Skeletal muscle satellite cell (primary cell): Measurements from ENCODE around the gene EIF3J.

Source experiments
- H3K27me3 ChIP-seq: 2 replicates; pipeline ENCODE4 v1.7.0; 2013; ENCODE audit warnings: low read length; ENCODE audit not compliant: control insufficient read depth, insufficient read depth
- H3K36me3 ChIP-seq: 2 replicates; pipeline ENCODE4 v1.7.0; 2013; ENCODE audit warnings: mild to moderate bottlenecking, control low read depth, low read length; ENCODE audit not compliant: insufficient read depth
- H3K4me1 ChIP-seq: 2 replicates; pipeline ENCODE4 v1.7.0; 2013; ENCODE audit warnings: low read length; ENCODE audit not compliant: control insufficient read depth, insufficient read depth
- H3K4me2 ChIP-seq: 2 replicates; pipeline ENCODE4 v1.7.0; 2013; ENCODE audit warnings: mild to moderate bottlenecking, low read length
- H3K4me3 ChIP-seq: 2 replicates; pipeline ENCODE4 v1.7.0; 2013; ENCODE audit warnings: low read length
- H3K9ac ChIP-seq: 2 replicates; pipeline ENCODE4 v1.7.0; 2013; ENCODE audit warnings: mild to moderate bottlenecking, low read depth, low read length, moderate library complexity
- H3K9me3 ChIP-seq: replicated peaks from 2 replicates; pipeline ENCODE4 v1.7.0; 2013; ENCODE audit warnings: mild to moderate bottlenecking, control low read depth, low read length

EIF3J gene

DNA sequence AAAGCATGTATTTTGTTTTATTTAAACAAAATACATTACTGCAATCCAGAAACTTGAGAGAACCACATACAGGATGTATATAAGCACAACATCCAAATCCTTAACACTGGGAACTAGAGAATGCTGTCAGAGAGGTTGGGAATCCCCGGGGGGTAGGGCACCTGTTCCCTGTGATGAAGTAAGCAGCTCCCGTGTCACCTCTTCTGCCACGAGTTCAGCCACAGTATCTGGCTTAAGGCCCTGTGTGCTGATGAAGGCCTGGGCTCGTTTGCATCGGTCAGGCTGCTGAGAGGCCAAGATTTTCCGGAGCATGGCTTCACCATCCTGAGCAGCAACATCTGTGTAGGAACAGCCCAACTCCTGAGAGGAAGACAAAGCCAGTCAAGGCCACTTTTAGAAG lies 36.4 kb downstream of the EIF3J start:
- H3K36me3 ChIP-seq, result peaks cover 38% of the 10 kb centered on the region
- no peak overlapping the region for H3K9ac ChIP-seq
- no peak overlapping the region for H3K4me2 ChIP-seq
- no peaks in the 10 kb centered on the region for H3K4me1 ChIP-seq
- H3K27me3 ChIP-seq, result no peaks in the 10 kb centered on the region
- no peak overlapping the region for H3K4me3 ChIP-seq
- H3K9me3 ChIP-seq, result no peaks in the 10 kb centered on the region

DNA sequence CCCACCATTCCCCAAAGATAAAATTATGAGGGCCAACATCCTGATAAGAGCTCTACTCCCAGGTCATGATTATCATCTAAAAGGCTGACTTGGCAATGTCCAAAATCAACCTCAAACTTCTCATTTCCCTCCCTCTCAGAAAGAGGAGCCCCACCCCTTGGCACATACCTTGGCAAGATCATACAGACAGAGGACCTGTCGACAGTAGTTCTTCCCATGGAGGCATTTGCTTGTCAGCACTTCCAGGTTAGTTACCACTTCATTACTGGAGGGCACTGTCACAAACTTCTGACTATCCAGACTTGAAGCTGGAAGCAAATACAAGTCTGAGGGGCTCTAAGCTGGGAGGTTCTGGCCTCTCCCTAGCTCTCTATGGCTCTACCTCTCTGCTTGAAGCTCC lies 37.8 kb downstream of the EIF3J start:
- no peaks in the 10 kb centered on the region for H3K27me3 ChIP-seq
- peaks cover 33% of the 10 kb centered on the region for H3K36me3 ChIP-seq
- H3K4me2 ChIP-seq, result no peak overlapping the region
- H3K9ac ChIP-seq, result no peak overlapping the region
- H3K4me1 ChIP-seq, result no peaks in the 10 kb centered on the region
- H3K4me3 ChIP-seq, result no peak overlapping the region
- no peaks in the 10 kb centered on the region for H3K9me3 ChIP-seq

DNA sequence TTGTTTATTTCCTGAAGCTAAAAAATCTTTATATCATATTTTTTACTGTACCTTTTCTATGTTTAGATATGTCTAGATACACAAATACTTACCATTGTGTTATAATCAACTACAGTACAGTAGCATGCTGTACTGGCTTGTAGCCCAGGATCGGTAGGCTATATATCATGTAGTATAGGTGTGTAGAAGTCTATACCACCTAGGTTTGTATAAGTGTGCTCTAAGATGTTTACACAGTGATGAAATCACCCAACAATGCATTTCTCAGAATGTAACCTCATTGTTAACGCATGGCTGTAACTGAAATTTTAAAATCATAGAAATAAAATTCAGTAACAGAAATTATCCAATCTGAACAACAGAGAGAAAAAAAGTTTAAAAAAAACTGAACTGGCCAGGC lies 43.2 kb downstream of the EIF3J start:
- Histone ChIP-seq H3K4me2 (no peak overlapping the region), H3K4me1 (no peaks in the 10 kb centered on the region), H3K36me3 (peaks cover 32% of the 10 kb centered on the region), H3K9ac (no peak overlapping the region), H3K27me3 (no peaks in the 10 kb centered on the region), H3K9me3 (no peaks in the 10 kb centered on the region), H3K4me3 (no peak overlapping the region)

DNA sequence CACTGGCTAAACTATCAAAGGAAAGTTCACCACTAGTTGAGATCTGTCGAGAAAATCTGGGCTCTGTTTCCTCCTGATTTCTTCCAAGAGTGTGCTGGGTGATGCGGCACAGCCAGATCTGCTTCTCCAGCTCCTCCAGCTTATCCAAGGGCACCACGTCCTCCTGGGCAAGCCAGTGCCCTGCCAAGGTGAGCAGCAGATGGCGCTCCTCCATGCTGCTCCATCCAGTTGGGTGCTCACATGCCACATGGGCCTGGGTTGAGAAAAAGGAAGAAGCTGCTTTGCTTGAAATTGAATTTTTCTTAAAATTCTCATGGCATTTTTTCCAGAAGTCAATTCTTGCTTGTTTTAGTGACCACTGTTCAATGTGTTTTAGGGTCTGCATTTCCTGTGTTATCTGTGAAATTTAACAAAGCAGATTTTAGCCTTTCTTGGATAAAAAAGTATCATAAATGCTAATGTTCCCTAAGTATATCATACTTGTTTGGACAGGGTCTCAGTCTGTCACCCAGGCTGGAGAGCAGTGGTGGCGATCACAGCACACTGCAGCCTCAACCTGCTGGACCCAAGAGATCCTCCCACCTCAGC lies 47.3 kb downstream of the EIF3J start:
- H3K4me2 ChIP-seq, result no peak overlapping the region
- H3K36me3 ChIP-seq, result peaks cover 56% of the 10 kb centered on the region
- no peaks in the 10 kb centered on the region for H3K27me3 ChIP-seq
- no peak overlapping the region for H3K9ac ChIP-seq
- H3K4me3 ChIP-seq, result no peak overlapping the region
- H3K4me1 ChIP-seq, result no peaks in the 10 kb centered on the region
- no peaks in the 10 kb centered on the region for H3K9me3 ChIP-seq

DNA sequence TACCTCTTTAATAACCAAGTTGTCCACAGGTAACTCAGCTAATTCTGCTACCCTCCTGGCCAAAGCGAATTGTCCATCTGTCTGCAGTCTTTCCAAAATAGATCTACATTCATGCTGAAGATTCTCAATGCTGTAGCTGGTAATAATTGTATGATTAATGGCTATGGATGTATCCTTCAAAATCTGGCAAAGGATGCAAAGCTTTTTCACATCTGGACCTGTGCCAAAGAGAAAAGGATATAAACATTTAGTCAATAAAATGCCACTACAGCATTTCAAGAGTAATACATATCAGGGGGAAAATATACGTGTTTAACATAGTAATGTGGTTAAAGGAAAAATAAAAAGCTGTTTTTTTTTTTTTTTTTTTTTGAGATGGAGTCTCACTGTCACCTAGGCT lies 48.7 kb downstream of the EIF3J start:
- Histone ChIP-seq H3K4me3 (no peak overlapping the region), H3K4me2 (no peak overlapping the region), H3K36me3 (peaks cover 67% of the 10 kb centered on the region), H3K4me1 (no peaks in the 10 kb centered on the region), H3K27me3 (no peaks in the 10 kb centered on the region), H3K9ac (no peak overlapping the region), H3K9me3 (no peaks in the 10 kb centered on the region)

DNA sequence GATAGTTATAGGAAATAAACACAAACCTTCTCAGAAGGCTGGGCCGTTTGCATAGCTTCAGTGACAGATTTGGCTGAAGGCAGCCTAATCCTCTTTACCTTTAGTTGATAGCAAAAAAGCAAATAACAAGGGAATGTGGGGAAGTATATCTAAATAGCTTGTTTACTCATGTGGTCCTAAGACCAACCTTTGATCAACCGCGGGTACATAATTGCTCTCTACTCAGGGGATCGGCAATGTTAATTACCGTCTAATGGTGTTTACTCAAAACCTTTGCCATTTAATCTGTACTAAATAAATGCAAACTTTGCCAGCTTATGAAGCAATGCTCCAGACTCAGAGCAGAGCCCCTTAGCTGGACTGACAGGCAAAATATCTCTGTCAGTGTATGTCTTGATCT lies 51.6 kb downstream of the EIF3J start:
- Histone ChIP-seq H3K9me3 (no peaks in the 10 kb centered on the region), H3K9ac (no peak overlapping the region), H3K27me3 (no peaks in the 10 kb centered on the region), H3K4me3 (no peak overlapping the region), H3K4me1 (no peaks in the 10 kb centered on the region), H3K36me3 (peaks cover 77% of the 10 kb centered on the region), H3K4me2 (no peak overlapping the region)

DNA sequence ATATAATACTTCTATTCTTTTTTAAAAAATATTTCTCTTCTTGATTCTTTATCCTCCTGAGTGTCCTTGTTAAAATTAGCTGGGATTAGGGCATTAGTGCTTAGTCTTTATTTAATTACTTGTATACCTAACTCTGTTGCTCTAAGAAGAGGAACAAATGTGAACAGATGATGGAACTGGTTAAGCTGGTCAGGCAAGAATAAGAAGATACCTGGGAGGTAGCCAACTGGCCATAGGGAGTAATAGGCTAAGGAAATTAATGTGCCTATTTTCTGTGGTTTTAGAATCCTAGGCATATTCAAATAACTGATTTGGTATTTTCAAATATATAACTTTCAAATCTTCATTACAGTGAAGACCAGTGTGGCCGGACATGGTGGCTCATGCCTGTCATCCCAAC lies 54.4 kb downstream of the EIF3J start:
- H3K4me2 ChIP-seq, result no peak overlapping the region
- H3K36me3 ChIP-seq, result peaks cover 75% of the 10 kb centered on the region
- H3K4me1 ChIP-seq, result no peaks in the 10 kb centered on the region
- no peaks in the 10 kb centered on the region for H3K9me3 ChIP-seq
- H3K9ac ChIP-seq, result no peak overlapping the region
- H3K4me3 ChIP-seq, result no peak overlapping the region
- no peaks in the 10 kb centered on the region for H3K27me3 ChIP-seq

DNA sequence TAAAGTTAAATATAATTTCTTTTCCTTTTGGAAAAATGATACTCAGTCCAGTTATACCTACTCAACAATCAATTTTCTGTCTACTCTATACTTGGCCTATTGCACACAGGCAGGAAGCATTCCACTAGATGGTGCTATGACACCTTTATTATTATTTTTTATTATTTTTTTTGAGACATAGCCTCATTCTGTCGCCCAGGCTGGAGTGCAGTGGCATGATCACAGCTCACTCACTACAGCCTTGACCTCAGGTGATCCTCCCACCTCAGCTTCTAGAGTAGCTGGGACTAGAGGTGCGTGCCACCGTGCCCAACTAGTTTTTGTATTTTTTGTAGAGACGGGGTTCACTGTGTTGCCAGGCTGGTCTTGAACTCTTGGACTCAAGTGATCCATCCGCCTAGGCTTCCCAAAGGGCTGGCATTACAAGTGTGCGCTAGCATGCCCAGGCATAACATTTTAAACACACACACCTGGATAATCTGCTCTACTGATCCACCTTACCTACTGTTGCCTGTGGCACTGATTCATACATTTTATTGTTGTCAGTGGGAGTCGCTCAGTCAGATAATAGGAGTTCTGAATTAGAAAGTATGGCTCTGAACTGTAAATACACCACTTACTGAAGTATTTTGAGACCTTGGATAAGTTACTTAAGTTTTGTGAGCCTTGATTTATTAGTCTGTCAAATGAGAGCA lies 56.2 kb downstream of the EIF3J start:
- Histone ChIP-seq H3K4me1 (no peaks in the 10 kb centered on the region), H3K27me3 (no peaks in the 10 kb centered on the region), H3K36me3 (peaks cover 72% of the 10 kb centered on the region), H3K4me3 (no peak overlapping the region), H3K9me3 (no peaks in the 10 kb centered on the region), H3K9ac (no peak overlapping the region), H3K4me2 (no peak overlapping the region)

DNA sequence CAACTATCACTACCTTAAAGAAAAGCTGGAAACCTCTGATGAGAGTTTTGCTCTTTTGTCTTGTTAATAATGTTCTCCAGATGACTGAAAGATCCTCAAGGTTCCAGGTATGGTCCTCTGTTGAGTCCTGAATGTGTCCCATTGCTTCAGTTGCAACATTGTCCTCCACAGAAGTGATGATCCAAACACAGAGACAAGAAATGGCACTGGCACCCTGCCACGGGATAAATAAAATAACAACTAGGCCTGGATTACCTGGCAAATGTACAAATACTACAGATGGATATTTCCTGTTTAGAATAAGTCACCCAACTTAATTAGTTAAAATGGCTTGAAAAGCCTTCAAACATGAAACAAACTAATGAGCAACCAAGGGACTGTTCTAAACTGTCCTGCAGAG lies 58.3 kb downstream of the EIF3J start:
- Histone ChIP-seq H3K4me3 (no peak overlapping the region), H3K4me1 (no peaks in the 10 kb centered on the region), H3K27me3 (no peaks in the 10 kb centered on the region), H3K9ac (no peak overlapping the region), H3K36me3 (peaks cover 71% of the 10 kb centered on the region), H3K9me3 (no peaks in the 10 kb centered on the region), H3K4me2 (no peak overlapping the region)

DNA sequence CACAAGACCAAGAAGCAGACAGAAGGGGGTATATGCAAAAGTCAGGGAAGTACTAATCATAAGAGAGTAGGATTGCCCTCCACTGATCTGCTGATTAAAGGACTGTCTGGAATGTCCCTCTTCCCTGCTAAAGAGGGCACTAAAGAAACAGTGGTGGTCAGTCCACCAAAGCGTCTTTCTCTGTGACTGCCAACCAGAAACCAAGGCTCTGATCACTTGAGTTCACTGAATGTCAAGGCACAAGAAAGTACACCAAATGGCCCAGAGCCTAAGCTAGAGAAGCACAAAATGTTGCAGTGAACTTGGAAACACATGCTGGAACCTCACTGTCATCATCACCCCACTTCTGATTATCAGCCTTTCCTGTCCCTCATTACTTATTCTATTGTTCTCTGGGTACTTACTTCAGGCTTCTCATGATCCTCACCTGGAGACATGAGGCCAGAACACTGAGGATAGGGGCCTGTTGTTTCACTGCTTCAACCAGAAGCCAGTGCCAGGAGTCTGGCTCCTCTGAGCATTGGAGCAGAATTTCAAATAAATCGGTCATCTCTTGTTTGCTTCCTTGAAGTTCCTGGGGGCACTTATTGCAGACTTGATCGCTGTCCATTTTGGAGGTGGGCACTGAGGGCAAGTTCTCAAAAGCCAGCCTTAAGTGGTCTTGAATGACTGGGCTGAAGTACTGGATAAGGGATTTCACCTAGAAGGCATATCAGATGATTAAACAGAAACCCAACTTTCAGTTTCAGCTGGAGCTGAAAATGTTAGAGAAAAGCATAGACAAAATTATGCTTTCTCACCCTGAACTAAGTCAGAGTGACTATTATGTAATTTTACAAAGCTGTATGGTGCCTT lies 58.9 kb downstream of the EIF3J start:
- Histone ChIP-seq H3K36me3 (peaks cover 68% of the 10 kb centered on the region), H3K9ac (no peak overlapping the region), H3K4me1 (no peaks in the 10 kb centered on the region), H3K4me3 (no peak overlapping the region), H3K4me2 (no peak overlapping the region), H3K27me3 (no peaks in the 10 kb centered on the region), H3K9me3 (no peaks in the 10 kb centered on the region)

DNA sequence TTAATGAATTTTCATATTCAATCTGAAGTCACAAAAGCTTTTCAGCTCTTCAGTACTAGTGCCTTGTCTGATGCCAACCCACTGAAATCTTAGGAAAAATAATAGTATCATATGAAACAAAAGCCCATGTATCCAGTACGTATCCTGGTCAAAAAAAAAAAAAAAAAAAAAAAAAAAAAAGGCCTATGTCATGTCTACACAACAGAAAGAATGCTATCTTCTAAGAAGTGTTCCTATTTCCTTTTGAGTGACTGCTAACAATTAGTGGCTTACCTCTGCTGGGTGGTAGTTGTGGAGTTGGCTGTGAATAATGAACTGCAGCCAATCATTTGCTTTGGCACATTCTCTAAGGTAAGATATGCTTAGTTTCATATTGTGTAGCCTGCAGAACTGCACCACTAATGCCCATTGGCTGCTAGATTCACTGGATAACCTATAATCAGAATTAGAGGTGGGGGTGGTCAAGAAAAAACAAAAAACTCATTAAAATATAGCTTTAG lies 59.6 kb downstream of the EIF3J start:
- H3K4me1 ChIP-seq, result no peaks in the 10 kb centered on the region
- H3K9me3 ChIP-seq, result no peaks in the 10 kb centered on the region
- peaks cover 61% of the 10 kb centered on the region for H3K36me3 ChIP-seq
- H3K4me2 ChIP-seq, result no peak overlapping the region
- no peak overlapping the region for H3K4me3 ChIP-seq
- H3K9ac ChIP-seq, result no peak overlapping the region
- no peaks in the 10 kb centered on the region for H3K27me3 ChIP-seq
